Mesenteric fat pad (tissue), 1 donor: ENCODE data around the gene DSEL. TPM values are rescaled to one million over a fixed set of nuclear protein-coding genes. Genes with fewer than 3 reads are reported as not detected.

Experiments used
- DNase-seq: peaks from one replicate; pipeline ENCODE4 v3.0.0-alpha.2; 2020; ENCODE audit warnings: low spot score
- total RNA-seq: library from RNA; stranded (reverse); fragmentation: NEBNext Ultra II Directional; extraction: Animal tissue kit (Norgen Biotek cat#: 25700); gene quantifications from one replicate; pipeline ENCODE4 v1.2.1, GENCODE V29; 2021
- donor health status: DM: yes; HTN: yes; CAD: no.

Gene DSEL
- total RNA-seq, 1 donor from 2014 or later, result 19.8 TPM

DNA sequence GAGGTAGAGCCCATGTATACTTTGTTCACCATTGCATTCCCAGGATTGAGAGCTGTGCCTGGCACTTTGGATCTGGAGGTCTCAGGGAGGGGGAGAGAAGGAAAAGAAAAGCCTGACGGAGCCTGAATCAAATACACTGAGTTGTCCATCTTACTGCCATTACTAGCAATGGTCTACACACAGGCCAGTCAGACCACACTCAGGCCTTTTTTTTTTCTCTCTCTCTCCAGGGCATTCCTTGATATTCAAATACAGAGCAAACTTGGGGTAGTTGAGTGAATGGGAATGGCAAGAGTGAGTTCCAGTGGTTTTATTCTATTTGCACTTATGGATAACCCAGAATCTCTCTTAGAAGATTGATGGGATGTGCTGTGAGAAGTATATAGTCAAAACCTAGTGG is 11.8 kb downstream of the DSEL start:
- DNase-seq, result no peak

GRCh38 chr18:67500522-67501205 is 15.9 kb downstream of the DSEL start:
- DNase-seq, result no peak

DNA sequence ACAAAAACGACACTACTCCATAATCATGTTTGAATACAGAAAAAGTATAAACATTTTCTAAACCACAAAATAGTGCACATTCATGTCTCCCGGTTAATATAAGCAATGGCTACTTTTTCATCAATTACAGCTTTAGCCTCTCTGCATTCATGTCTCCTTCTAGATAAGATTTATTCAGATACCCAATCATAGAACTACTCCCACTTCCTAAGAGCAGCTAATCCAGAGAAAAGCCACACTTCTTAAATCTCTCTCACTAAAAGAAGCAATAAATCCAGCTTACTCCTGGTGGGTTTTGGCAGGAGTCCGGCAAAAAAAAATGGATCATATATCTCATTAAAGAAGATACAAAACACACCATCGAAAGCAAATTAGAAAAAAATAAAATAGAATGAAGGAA is 20.1 kb downstream of the DSEL start:
- DNase-seq, result no peak

DNA sequence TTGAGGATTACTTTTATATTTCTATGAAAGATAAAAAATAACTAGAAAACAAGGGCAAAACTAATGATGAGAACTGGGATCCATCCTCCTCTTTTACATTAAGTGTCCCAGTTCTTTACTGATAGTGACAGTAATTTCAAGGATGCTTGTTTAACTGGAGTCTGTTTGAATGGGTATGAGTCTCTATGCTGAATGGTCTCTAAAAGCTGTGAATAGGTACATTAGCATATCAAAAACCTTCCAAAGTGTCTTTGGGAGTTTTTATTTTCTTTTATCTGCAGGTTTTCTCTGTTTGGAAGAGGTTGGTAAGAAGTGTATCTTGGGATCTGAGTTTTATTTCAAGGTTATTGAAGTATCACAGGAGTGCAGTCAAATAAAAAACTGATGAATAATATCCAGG is 30.0 kb downstream of the DSEL start:
- no peak for DNase-seq

- no peak for DNase-seq
Observed at GRCh38 chr18:67485655-67486054, 30.9 kb downstream of the DSEL start.

GRCh38 chr18:67484458-67484857 is 32.1 kb downstream of the DSEL start:
- DNase-seq, result no peak

DNA sequence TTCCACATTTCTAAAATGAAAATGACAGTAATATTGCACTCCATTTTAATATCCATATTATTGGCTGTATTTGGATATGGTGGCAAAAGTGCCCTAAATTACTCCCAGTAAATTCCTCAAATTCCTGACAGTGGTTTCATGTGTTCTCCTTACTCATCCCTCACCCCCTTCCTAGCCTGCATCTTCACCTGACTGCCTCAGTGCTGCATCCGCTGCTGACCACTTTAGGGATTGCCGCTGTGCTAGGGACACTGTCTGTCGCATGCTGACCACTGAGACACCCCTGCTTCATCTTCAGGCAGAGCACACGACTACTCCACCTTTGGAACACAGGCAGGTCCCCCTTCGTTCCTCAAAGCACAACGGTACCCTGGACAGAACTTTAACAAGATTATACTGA is 32.6 kb downstream of the DSEL start:
- DNase-seq, result no peak

DNA sequence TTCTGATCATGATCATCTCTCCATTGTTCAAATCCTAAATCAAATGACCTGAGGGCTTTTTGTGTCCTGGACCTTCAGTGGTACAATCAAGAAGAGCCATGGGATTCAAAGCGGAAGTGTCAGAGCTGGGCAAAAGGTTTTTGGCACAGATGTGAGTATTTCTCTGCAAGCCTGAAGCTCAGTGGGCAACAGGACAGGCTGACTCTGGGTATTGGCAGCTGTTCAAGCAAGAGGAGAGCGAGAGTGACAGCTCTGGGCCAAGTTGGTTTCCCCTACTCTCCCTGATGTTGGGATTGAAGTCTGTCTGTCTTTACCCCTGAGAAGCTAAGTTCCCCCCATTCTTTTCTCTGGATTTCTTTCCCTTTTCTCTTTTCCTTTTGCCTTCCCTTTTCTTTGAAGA is 33.3 kb downstream of the DSEL start:
- no peak for DNase-seq

DNA sequence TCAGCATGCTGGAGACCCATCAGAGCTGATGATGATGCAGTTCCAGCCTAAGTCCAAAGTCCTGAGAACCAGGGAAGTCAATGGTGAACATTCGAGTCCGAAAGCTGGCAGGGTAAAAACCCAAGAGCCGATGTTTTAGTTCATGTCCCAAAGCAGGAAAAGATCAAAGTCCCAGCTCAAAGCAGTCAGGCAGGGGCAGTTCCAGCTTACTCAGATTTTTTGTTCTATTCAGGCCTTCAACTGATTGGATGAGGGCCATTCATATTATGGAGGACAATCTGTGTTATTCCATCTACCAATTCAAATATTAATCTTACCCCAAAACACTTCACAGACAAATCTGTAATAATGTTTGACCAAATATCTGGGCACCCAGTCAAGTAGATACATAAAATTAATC is 38.3 kb downstream of the DSEL start:
- DNase-seq, result no peak

DNA sequence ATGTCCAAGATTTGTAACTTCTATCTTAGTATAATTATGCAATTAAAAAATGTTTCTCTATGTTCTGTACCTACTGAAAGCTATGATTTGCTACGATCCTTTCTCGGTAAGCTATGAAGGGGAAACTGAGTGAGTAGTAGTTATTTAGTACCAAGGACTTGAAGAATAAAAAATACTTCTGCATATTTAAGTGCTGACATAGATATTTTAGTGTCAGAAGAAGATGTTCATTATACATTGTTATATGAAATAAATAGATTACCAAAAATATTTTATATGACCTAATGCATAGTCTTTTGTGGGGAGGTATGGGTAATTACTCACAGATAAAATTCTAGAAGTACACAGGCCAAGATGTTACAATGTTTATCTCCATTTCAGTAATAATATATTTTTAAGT is 39.0 kb downstream of the DSEL start:
- DNase-seq, result no peak

DNA sequence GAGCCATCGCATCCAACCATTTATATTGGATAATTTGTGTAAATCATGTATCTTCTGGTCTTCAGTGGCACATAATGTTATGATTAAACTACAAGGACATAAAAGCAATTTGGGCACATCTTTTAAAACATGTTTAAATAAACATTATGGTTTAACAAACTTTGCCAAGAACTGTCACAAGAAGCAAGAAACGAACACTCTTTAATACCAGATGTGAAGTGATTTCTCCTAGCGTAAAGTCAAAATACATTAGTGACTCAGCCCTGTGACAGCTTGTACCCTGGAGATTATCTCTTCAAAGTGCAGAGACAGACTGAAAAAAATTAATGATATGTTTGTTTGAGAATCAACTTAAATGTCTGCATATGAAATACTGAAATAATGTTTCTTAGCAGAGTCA is 39.9 kb downstream of the DSEL start:
- DNase-seq, result no peak

GRCh38 chr18:67475673-67476072 is 40.8 kb downstream of the DSEL start:
- no peak for DNase-seq

- no peak for DNase-seq
Observed at GRCh38 chr18:67468038-67468437, 48.5 kb downstream of the DSEL start.

GRCh38 chr18:67467188-67467587 is 49.3 kb downstream of the DSEL start:
- no peak for DNase-seq

DNA sequence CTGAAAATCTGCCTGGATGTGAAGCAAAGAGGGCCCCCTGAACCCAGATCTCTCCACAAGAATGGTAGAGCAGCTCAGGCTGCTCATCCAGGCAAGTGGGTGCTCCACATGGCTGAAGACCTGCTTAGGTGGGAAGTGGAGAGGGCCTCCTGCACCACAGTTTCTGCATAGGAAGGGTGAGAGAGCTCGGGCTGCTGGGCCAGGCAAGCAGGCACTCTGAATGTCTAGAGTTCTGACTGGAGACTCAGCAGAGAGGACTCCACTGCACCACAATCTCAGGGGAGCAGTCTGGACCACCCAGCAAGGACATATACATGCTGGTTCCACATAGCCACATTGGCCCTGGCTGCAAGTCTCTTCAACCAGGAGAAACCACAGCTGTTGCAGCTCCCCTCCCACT is 52.0 kb downstream of the DSEL start:
- DNase-seq, result no peak

DNA sequence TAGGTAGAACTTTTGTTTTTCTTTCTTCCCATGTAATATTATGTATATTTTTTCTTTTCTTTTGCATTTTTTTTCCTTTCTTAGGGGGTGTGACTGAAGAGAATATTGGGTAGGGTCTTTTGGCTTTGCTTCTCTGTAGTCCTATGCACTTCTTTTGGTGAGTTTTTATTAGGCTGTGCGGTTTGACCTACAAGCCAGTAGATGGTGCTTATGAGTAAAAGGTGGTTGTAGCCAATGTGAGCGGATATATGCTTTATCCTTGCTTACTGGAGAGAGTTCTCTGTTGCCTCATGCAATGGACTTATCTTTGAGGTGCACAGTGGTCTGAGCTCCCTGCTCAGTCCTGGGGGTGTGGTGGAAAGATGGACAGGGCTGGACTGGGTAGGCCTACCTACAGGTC is 52.7 kb downstream of the DSEL start:
- DNase-seq, result no peak

- no peak for DNase-seq
Observed at GRCh38 chr18:67456711-67457110, 59.8 kb downstream of the DSEL start.
